NB4 (cell line): ENCODE results near the gene PRKG1.

Experiments
- DNase-seq: peaks from one replicate; pipeline ENCODE4 v3.0.0; 2010; ENCODE audit warnings: low read depth
- H3K4me3 ChIP-seq: one replicate; pipeline ENCODE4 v1.5.1; 2011; ENCODE audit warnings: mild to moderate bottlenecking, low read depth, low read length, moderate library complexity
- CTCF ChIP-seq: IDR thresholded peaks from one replicate; pipeline ENCODE4 v1.5.1; 2012; ENCODE audit warnings: low read depth, low read length
- MAX ChIP-seq: IDR thresholded peaks from 2 replicates; pipeline ENCODE4 v1.6.1; 2011; ENCODE audit warnings: low read depth, low read length
- MYC ChIP-seq: IDR thresholded peaks from 2 replicates; pipeline ENCODE4 v1.6.1; 2011; ENCODE audit warnings: low read depth, low read length
- POLR2A ChIP-seq: IDR thresholded peaks from 2 replicates; pipeline ENCODE4 v1.6.1; 2011; ENCODE audit warnings: mild to moderate bottlenecking; ENCODE audit not compliant: insufficient read length; ENCODE audit errors: extremely low read depth

The PRKG1 gene

GRCh38 chr10:51241461-51241860 lies 167.2 kb downstream of the PRKG1 start:
- TF ChIP-seq MAX (no peak), POLR2A (no peak), CTCF (no peak), MYC (no peak)
- no peak overlapping the region for H3K4me3 ChIP-seq
- no peak for DNase-seq

GRCh38 chr10:51242393-51242792 lies 168.1 kb downstream of the PRKG1 start:
- TF ChIP-seq POLR2A (no peak), MAX (no peak), CTCF (no peak), MYC (no peak)
- no peak for DNase-seq
- H3K4me3 ChIP-seq: no peak overlapping the region

GRCh38 chr10:51244309-51244708 lies 170.0 kb downstream of the PRKG1 start:
- no peak for DNase-seq
- H3K4me3 ChIP-seq: no peak overlapping the region
- TF ChIP-seq POLR2A (no peak), MAX (no peak), MYC (no peak), CTCF (no peak)

GRCh38 chr10:51244748-51245490 lies 170.6 kb downstream of the PRKG1 start:
- no peak for TF ChIP-seq MAX
- TF ChIP-seq POLR2A: no peak
- no peak for TF ChIP-seq MYC
- no peak for TF ChIP-seq CTCF
- no peak for DNase-seq

GRCh38 chr10:51246156-51246555 lies 171.9 kb downstream of the PRKG1 start:
- DNase-seq: no peak
- no peak overlapping the region for H3K4me3 ChIP-seq
- no peak for TF ChIP-seq POLR2A
- TF ChIP-seq MYC: no peak
- no peak for TF ChIP-seq CTCF
- no peak for TF ChIP-seq MAX

More at GRCh38 chr10:51244748-51245490, 170.6 kb downstream of the PRKG1 start:
- H3K4me3 ChIP-seq: no peak overlapping the region
